ENCODE measurements around the gene NELL2.

The NELL2 gene

GRCh38 chr12:44565163-44565562 lies 311.0 kb downstream of the NELL2 start:
- Histone ChIP-seq H3K27ac (ENCODE audit: low read depth, low read length) (no peak overlapping the region), H3K9me3 (ENCODE audit: insufficient read depth, low read depth, low read length) (no peaks in the 10 kb centered on the region), H3K4me1 (ENCODE audit: insufficient read depth, low read length) (peaks cover 3% of the 10 kb centered on the region; the same call in 1 of the 2 replicates), H3K4me3 (ENCODE audit: low read length) (no peak overlapping the region), H3K36me3 (ENCODE audit: insufficient read depth, low read length) (no peaks in the 10 kb centered on the region), H3K27me3 (ENCODE audit: insufficient read depth, low read length) (no peaks in the 10 kb centered on the region), H3K9ac (ENCODE audit: low read depth, low read length) (no peak overlapping the region)
- WGBS, result 94% methylated on average over 5 of the region's 5 CpGs

GRCh38 chr12:44563486-44563885 lies 312.6 kb downstream of the NELL2 start:
- Histone ChIP-seq H3K4me3 (ENCODE audit: low read length) (no peak overlapping the region), H3K36me3 (ENCODE audit: insufficient read depth, low read length) (no peaks in the 10 kb centered on the region), H3K27ac (ENCODE audit: low read depth, low read length) (no peak overlapping the region), H3K9me3 (ENCODE audit: insufficient read depth, low read depth, low read length) (no peaks in the 10 kb centered on the region), H3K9ac (ENCODE audit: low read depth, low read length) (no peak overlapping the region), H3K27me3 (ENCODE audit: insufficient read depth, low read length) (no peaks in the 10 kb centered on the region), H3K4me1 (ENCODE audit: insufficient read depth, low read length) (no peaks in the 10 kb centered on the region)
- WGBS, result 100% methylated on average over 3 of the region's 4 CpGs

GRCh38 chr12:44558340-44559100 lies 317.6 kb downstream of the NELL2 start:
- 94% methylated on average over 13 of the region's 14 CpGs for WGBS
- Histone ChIP-seq H3K9me3 (ENCODE audit: insufficient read depth, low read depth, low read length) (no peaks in the 10 kb centered on the region), H3K27ac (ENCODE audit: low read depth, low read length) (no peak overlapping the region), H3K36me3 (ENCODE audit: insufficient read depth, low read length) (no peaks in the 10 kb centered on the region), H3K27me3 (ENCODE audit: insufficient read depth, low read length) (no peaks in the 10 kb centered on the region), H3K4me3 (ENCODE audit: low read length) (no peak overlapping the region), H3K9ac (ENCODE audit: low read depth, low read length) (no peak overlapping the region), H3K4me1 (ENCODE audit: insufficient read depth, low read length) (no peaks in the 10 kb centered on the region)

GRCh38 chr12:44555454-44555853 lies 320.7 kb downstream of the NELL2 start:
- Histone ChIP-seq H3K4me3 (ENCODE audit: low read length) (no peak overlapping the region), H3K36me3 (ENCODE audit: insufficient read depth, low read length) (no peaks in the 10 kb centered on the region), H3K9ac (ENCODE audit: low read depth, low read length) (no peak overlapping the region), H3K27me3 (ENCODE audit: insufficient read depth, low read length) (no peaks in the 10 kb centered on the region), H3K4me1 (ENCODE audit: insufficient read depth, low read length) (no peaks in the 10 kb centered on the region), H3K9me3 (ENCODE audit: insufficient read depth, low read depth, low read length) (no peaks in the 10 kb centered on the region), H3K27ac (ENCODE audit: low read depth, low read length) (no peak overlapping the region)

- Histone ChIP-seq H3K4me3 (ENCODE audit: low read length) (no peak overlapping the region), H3K9me3 (ENCODE audit: insufficient read depth, low read depth, low read length) (no peaks in the 10 kb centered on the region), H3K36me3 (ENCODE audit: insufficient read depth, low read length) (no peaks in the 10 kb centered on the region), H3K27ac (ENCODE audit: low read depth, low read length) (no peak overlapping the region), H3K4me1 (ENCODE audit: insufficient read depth, low read length) (no peaks in the 10 kb centered on the region; the same call in 1 of the 2 replicates), H3K9ac (ENCODE audit: low read depth, low read length) (no peak overlapping the region), H3K27me3 (ENCODE audit: insufficient read depth, low read length) (no peaks in the 10 kb centered on the region)
- 86% methylated on average over 2 of the region's 2 CpGs for WGBS
These were observed 324.5 kb downstream of the NELL2 start for GRCh38 chr12:44551631-44552030.

- no peaks in the 10 kb centered on the region for H3K36me3 ChIP-seq (ENCODE audit: insufficient read depth, low read length)
- no peaks in the 10 kb centered on the region; the same call in 1 of the 2 replicates for H3K4me1 ChIP-seq (ENCODE audit: insufficient read depth, low read length)
- H3K27me3 ChIP-seq (ENCODE audit: insufficient read depth, low read length), result no peaks in the 10 kb centered on the region
- no peak overlapping the region for H3K9ac ChIP-seq (ENCODE audit: low read depth, low read length)
- H3K27ac ChIP-seq (ENCODE audit: low read depth, low read length), result no peak overlapping the region
- H3K4me3 ChIP-seq (ENCODE audit: low read length), result no peak overlapping the region
- H3K9me3 ChIP-seq (ENCODE audit: insufficient read depth, low read depth, low read length), result no peaks in the 10 kb centered on the region
- WGBS, result 89% methylated on average over 4 of the region's 5 CpGs
These were observed 325.7 kb downstream of the NELL2 start for GRCh38 chr12:44550377-44550776.

GRCh38 chr12:44546060-44546459 lies 330.1 kb downstream of the NELL2 start:
- 93% methylated on average over 1 of the region's 1 CpG for WGBS
- H3K9ac ChIP-seq (ENCODE audit: low read depth, low read length), result no peak overlapping the region
- H3K27ac ChIP-seq (ENCODE audit: low read depth, low read length), result no peak overlapping the region
- no peaks in the 10 kb centered on the region for H3K27me3 ChIP-seq (ENCODE audit: insufficient read depth, low read length)
- peaks cover 10% of the 10 kb centered on the region for H3K4me1 ChIP-seq (ENCODE audit: insufficient read depth, low read length)
- no peaks in the 10 kb centered on the region for H3K9me3 ChIP-seq (ENCODE audit: insufficient read depth, low read depth, low read length)
- no peak overlapping the region for H3K4me3 ChIP-seq (ENCODE audit: low read length)
- H3K36me3 ChIP-seq (ENCODE audit: insufficient read depth, low read length), result no peaks in the 10 kb centered on the region

GRCh38 chr12:44544018-44544417 lies 332.1 kb downstream of the NELL2 start:
- Histone ChIP-seq H3K4me3 (ENCODE audit: low read length) (no peak overlapping the region), H3K27ac (ENCODE audit: low read depth, low read length) (no peak overlapping the region), H3K4me1 (ENCODE audit: insufficient read depth, low read length) (peaks cover 10% of the 10 kb centered on the region), H3K27me3 (ENCODE audit: insufficient read depth, low read length) (no peaks in the 10 kb centered on the region), H3K36me3 (ENCODE audit: insufficient read depth, low read length) (no peaks in the 10 kb centered on the region), H3K9me3 (ENCODE audit: insufficient read depth, low read depth, low read length) (no peaks in the 10 kb centered on the region), H3K9ac (ENCODE audit: low read depth, low read length) (no peak overlapping the region)
- WGBS, result 100% methylated on average over 1 of the region's 3 CpGs

- Histone ChIP-seq H3K9ac (ENCODE audit: low read depth, low read length) (no peak overlapping the region), H3K27ac (ENCODE audit: low read depth, low read length) (no peak overlapping the region), H3K4me1 (ENCODE audit: insufficient read depth, low read length) (peaks cover 10% of the 10 kb centered on the region), H3K4me3 (ENCODE audit: low read length) (no peak overlapping the region), H3K36me3 (ENCODE audit: insufficient read depth, low read length) (no peaks in the 10 kb centered on the region), H3K27me3 (ENCODE audit: insufficient read depth, low read length) (no peaks in the 10 kb centered on the region), H3K9me3 (ENCODE audit: insufficient read depth, low read depth, low read length) (no peaks in the 10 kb centered on the region)
- 89% methylated on average over 1 of the region's 1 CpG for WGBS
These were observed 333.4 kb downstream of the NELL2 start for GRCh38 chr12:44542716-44543115.

- Histone ChIP-seq H3K9me3 (ENCODE audit: insufficient read depth, low read depth, low read length) (no peaks in the 10 kb centered on the region), H3K36me3 (ENCODE audit: insufficient read depth, low read length) (no peaks in the 10 kb centered on the region), H3K4me1 (ENCODE audit: insufficient read depth, low read length) (no peaks in the 10 kb centered on the region), H3K27ac (ENCODE audit: low read depth, low read length) (no peak overlapping the region), H3K27me3 (ENCODE audit: insufficient read depth, low read length) (no peaks in the 10 kb centered on the region), H3K9ac (ENCODE audit: low read depth, low read length) (no peak overlapping the region), H3K4me3 (ENCODE audit: low read length) (no peak overlapping the region)
These were observed 338.8 kb downstream of the NELL2 start for GRCh38 chr12:44537354-44537753.

GRCh38 chr12:44532940-44533339 lies 343.2 kb downstream of the NELL2 start:
- 100% methylated on average over 1 of the region's 1 CpG for WGBS
- Histone ChIP-seq H3K4me3 (ENCODE audit: low read length) (no peak overlapping the region), H3K9me3 (ENCODE audit: insufficient read depth, low read depth, low read length) (no peaks in the 10 kb centered on the region), H3K36me3 (ENCODE audit: insufficient read depth, low read length) (no peaks in the 10 kb centered on the region), H3K4me1 (ENCODE audit: insufficient read depth, low read length) (peaks cover 9% of the 10 kb centered on the region), H3K27ac (ENCODE audit: low read depth, low read length) (no peak overlapping the region), H3K9ac (ENCODE audit: low read depth, low read length) (no peak overlapping the region), H3K27me3 (ENCODE audit: insufficient read depth, low read length) (no peaks in the 10 kb centered on the region)

Measured in HUES64 (cell line).